Activated CD4-positive, CD25-positive, alpha-beta regulatory T cell treated with anti-CD3 and anti-CD28 coated beads, Interleukin-2, amount 50 U/mL, for 72 hours (primary cell): ENCODE measurements around the gene PTP4A2.
"Not testable (repeated sequence)": the region's sequence is repeated elsewhere in the genome, so short reads cannot be mapped to it uniquely, and the experiment has no call there.

Source experiments
- DNase-seq: peaks from one replicate; pipeline ENCODE4 v3.0.0; 2021

The PTP4A2 gene

GRCh38 chr1:31923901-31924535, 14.2 kb downstream of the PTP4A2 start:
- no peak for DNase-seq

GRCh38 chr1:31920956-31921355, 17.2 kb downstream of the PTP4A2 start:
- no peak for DNase-seq

GRCh38 chr1:31919591-31919990, 18.6 kb downstream of the PTP4A2 start:
- no peak for DNase-seq

DNA sequence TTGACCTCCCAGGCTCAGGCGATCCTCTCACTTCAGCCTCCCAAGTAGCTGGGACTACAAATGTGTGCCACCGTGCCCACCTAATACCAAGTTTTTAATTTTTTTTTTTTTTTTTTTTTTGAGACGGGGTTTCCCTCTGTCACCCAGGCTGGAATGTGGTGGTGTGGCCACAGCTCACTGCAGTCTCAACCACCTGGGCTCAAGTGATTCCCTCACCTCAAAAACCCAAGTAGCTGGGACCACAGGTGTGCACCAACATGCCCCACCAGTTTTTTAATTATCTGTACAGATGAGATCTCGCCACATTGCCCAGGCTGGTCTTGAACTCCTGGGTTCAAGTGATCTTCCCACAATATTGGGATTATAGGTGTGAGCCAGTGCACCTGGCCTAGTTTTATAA, 22.7 kb downstream of the PTP4A2 start:
- no peak for DNase-seq

- no peak for DNase-seq
These were observed 24.2 kb downstream of the PTP4A2 start for GRCh38 chr1:31913968-31914367.

- DNase-seq: no peak
These were observed 25.3 kb downstream of the PTP4A2 start for GRCh38 chr1:31912839-31913239.

DNA sequence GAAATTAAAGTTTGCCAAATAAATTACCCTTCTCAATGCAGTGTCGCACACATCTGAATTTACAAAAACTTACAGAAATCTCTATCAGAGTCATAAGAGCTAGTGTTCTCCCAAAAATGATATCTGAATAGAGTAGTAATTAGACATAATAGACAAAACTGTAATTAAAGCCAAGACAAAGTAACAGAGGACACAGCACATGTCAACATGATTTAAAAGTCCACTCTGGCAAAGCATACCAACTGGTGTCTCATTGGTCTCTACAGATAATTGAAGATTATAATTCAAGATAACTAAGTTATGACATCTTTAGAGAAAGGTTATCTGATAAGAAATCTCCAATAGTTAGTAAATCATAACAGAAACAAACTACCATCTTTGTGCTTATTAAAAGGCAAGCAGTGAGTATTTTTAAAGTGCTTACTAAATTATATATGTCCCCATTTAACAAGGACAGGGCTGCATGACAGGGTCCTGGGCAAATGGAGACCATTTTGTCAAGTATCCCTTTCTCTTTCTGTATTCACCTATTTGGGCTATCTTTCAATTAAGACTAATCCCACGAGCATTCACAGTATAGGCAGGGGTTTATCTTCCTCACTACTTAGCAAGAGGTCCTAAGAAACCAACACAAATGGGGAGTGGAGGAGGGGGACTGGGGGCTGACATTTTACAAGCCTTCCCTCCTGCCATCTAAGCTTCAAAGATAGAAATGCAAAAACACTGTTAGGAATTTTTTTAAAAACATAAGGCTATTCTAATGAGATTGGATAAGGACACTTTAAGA, 26.0 kb downstream of the PTP4A2 start:
- DNase-seq: no peak

- no peak for DNase-seq
These were observed 27.2 kb downstream of the PTP4A2 start for GRCh38 chr1:31910933-31911332.

DNA sequence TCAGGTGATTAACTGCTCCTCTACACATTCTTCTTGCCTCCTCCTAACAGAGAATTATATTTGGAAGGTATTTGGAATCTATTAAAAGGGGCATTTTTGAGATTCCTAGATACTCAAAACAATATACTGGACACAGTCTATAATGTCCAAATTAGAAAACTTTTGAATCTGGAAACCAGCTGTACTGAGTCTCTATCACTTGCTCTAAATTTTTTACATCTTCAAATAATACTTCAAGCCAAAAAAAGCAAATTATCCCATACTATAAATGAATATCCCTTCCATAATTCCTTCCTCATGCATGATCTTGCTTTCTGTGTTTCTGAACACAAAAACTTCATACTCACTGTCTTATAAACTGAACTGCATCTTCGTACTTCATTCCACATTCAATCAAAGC, 28.5 kb downstream of the PTP4A2 start:
- DNase-seq: no peak

- no peak for DNase-seq
These were observed 31.6 kb downstream of the PTP4A2 start for GRCh38 chr1:31906557-31906956.

GRCh38 chr1:31905681-31906080, 32.5 kb downstream of the PTP4A2 start:
- no peak for DNase-seq

DNA sequence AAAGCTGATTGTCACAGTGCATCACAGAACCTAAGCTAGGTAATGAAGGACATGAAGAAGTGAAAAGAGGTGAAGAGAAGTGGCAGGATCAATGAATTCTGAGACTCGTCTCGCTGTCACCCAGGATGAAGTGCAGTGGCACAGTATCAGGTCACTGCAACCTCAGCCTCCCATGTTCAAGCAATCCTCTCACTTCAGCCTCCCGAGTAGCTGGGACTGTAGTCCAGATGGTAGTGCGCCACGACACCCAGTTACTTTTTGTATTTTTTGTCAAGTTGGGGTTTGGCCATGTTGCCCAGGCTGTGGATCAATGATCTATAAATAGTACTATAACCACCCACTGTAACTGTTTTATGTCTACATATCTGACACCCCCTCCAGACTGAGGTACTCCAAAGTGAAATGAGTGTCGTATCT, 33.1 kb downstream of the PTP4A2 start:
- DNase-seq: no peak

GRCh38 chr1:31904339-31905092, 33.7 kb downstream of the PTP4A2 start:
- DNase-seq: no peak

- no peak for DNase-seq
These were observed 35.7 kb downstream of the PTP4A2 start for GRCh38 chr1:31902510-31902860.

DNA sequence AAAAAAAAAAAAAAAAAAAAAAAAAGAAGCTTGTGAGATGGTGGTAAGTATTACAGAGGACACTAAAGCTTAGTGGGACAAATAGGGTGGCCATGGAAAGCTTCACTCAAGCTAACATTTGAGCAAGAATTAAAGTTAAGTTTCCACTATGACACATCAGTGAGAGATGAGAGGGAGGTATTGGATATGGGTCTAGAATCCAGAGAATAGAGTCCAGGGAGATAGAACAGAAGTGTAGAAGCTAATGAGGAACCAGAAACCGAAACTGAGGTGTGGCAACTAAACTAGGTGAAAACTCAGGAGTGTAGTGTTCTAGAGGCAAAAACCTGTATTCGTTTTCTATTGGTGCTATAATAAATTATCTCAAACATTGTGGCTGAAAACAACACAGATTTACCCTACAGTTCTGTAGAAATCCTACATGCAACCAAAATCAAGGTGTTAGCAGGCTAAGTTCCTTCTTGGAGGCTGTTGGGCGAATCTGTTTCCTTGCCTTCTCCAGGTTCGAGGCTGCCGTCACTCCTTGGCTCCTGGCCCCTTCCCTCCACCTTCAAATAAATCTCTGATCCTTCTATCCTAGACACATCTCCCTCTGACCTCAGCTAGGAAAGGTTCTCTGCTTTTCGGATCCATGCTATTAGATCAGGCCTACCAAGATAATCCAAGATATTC, 36.2 kb downstream of the PTP4A2 start:
- no peak for DNase-seq

- no peak for DNase-seq
These were observed 37.4 kb downstream of the PTP4A2 start for GRCh38 chr1:31900790-31901189.

GRCh38 chr1:31897526-31898100, 40.6 kb downstream of the PTP4A2 start:
- no peak for DNase-seq

DNA sequence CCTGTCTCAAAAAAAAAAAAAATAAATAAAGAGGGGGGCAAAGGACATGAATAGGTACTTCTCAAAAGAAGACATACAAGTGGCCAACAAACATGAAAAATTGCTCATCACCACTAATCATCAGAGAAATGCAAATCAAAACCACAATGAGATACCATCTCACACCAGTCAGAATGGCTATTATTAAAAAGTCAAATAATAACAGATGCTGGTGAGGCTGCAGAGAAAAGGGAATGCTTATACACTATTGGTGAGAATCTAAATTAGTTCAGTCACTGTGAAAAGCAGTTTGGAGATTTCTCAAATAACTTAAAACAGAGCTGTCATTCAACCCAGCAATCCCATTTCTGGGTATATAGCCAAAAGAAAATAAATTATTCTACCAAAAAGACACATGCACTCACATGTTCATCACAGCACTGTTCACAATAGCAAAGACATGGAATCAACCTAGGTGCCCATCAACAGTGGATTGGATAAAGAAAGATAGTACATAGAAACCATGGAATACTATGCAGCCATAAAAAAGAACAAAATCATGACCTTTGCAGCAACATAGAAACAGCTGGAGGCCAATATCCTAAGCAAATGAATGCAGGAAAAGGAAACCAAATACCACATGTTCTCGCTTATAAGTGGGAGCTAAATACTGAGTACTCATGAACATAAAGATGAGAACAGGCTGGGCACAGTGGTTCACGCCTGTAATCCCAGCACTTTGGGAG, 42.5 kb downstream of the PTP4A2 start:
- DNase-seq: not testable (repeated sequence)

GRCh38 chr1:31891280-31891679, 46.9 kb downstream of the PTP4A2 start:
- DNase-seq: no peak

DNA sequence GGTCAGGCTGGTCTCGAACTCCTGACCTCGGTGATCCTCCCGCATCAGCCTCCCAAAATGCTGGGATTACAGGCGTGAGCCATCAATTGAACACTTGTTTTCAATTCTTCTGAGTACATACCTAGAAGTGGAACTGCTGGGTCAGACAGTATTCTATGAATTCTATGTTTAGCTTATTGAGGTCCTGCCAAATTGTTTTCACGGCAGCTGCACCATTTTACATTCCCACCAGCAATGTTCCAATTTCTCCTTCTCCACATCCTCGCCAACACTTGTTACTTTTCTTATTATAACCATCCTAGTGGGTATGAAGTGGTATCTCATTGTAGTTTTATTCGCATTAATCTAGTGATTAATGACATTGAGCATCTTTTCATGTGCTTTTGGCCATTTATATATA, 49.9 kb downstream of the PTP4A2 start:
- DNase-seq: no peak

DNA sequence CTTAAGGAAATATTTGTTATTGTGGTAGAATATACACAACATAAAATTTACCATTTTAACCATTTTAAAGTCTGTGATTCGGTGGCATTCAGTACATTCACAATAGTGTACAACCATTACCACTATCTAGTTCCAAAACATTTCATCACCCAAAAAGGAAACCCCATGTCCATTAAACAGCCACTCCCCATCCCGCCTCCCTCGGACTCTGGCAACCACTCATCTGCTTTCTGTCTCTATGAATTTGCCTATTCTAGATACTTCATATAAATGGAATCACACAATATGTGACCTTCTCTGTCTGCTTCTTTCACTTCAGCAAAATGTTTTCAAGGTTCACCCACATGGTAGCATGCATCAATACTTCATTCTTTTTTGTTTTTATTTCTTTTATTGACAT, 51.3 kb downstream of the PTP4A2 start:
- DNase-seq: no peak

GRCh38 chr1:31885851-31886250, 52.3 kb downstream of the PTP4A2 start:
- DNase-seq: no peak
